DOHH2 (cell line): ENCODE measurements around the gene SCAF1.
A peak's percentile ranks its signal among the peaks of the same experiment; 100 is the strongest.

Experiments used
- H3F3A ChIP-seq: fragments of 200-600 bp; sonication (generic), shearing (Covaris generic); 2 replicates; pipeline ENCODE4 v1.6.0; 2016; ENCODE audit warnings: antibody characterized with exemption, mild to moderate bottlenecking; ENCODE audit not compliant: control insufficient read depth, insufficient read depth
- H3K27ac ChIP-seq: fragments of 200-600 bp; sonication (generic); 2 replicates; pipeline ENCODE4 v1.5.1; 2014; ENCODE audit warnings: low read depth, mild to moderate bottlenecking, low read length, moderate library complexity
- H3K27me3 ChIP-seq: fragments of 200-600 bp; sonication (generic); 2 replicates; pipeline ENCODE4 v1.6.1; 2014; ENCODE audit warnings: mild to moderate bottlenecking, low read length, mixed read lengths; ENCODE audit not compliant: control insufficient read depth
- H3K36me3 ChIP-seq: fragments of 200-600 bp; sonication (generic); 2 replicates; pipeline ENCODE4 v1.6.1; 2014; ENCODE audit warnings: mild to moderate bottlenecking, low read length, moderate library complexity, mixed read lengths; ENCODE audit not compliant: control insufficient read depth
- H3K4me1 ChIP-seq: fragments of 200-600 bp; sonication (generic); 2 replicates; pipeline ENCODE4 v1.6.1; 2014; ENCODE audit warnings: mild to moderate bottlenecking, low read length, mixed read lengths; ENCODE audit not compliant: control insufficient read depth
- H3K4me2 ChIP-seq: fragments of 200-600 bp; sonication (generic); 2 replicates; pipeline ENCODE4 v1.6.0; 2014; ENCODE audit warnings: mild to moderate bottlenecking, low read length, moderate library complexity
- H3K4me3 ChIP-seq: fragments of 200-600 bp; sonication (generic); 2 replicates; pipeline ENCODE4 v1.5.1; 2014; ENCODE audit warnings: mild to moderate bottlenecking, low read length, mixed read lengths
- H3K79me2 ChIP-seq: fragments of 200-600 bp; sonication (generic); 2 replicates; pipeline ENCODE4 v1.6.1; 2014; ENCODE audit warnings: mild to moderate bottlenecking, low read length, mixed read lengths; ENCODE audit not compliant: control insufficient read depth
- H3K9me2 ChIP-seq: fragments of 200-600 bp; sonication (generic); replicated peaks from 2 replicates; pipeline ENCODE4 v1.6.1; 2014; ENCODE audit warnings: mild to moderate bottlenecking, low read length, mixed read lengths; ENCODE audit not compliant: control insufficient read depth
- H3K9me3 ChIP-seq: fragments of 200-600 bp; sonication (generic); 2 replicates; pipeline ENCODE4 v1.6.1; 2014; ENCODE audit warnings: antibody characterized with exemption, low read length, mixed read lengths; ENCODE audit not compliant: control insufficient read depth, insufficient read depth
- H4K20me1 ChIP-seq: fragments of 200-600 bp; sonication (generic); 2 replicates; pipeline ENCODE4 v1.6.0; 2014; ENCODE audit warnings: low read depth, mild to moderate bottlenecking, antibody characterized with exemption, low read length, moderate library complexity; ENCODE audit not compliant: control insufficient read depth, insufficient read depth
- EZH2phosphoT487 ChIP-seq: fragments of 200-600 bp; sonication (generic); IDR thresholded peaks from 2 replicates; pipeline ENCODE4 v1.6.1; 2017; ENCODE audit warnings: borderline replicate concordance, mild to moderate bottlenecking, antibody characterized with exemption, low read length, moderate library complexity, mixed read lengths
- TF ChIP-seq, protein P1 (sequence below): fragments of 200-600 bp; sonication (generic); IDR thresholded peaks from one replicate; pipeline ENCODE4 v1.5.1; 2014; ENCODE audit warnings: antibody characterized with exemption, mild to moderate bottlenecking, low read depth, low read length; ENCODE audit not compliant: poor library complexity, severe bottlenecking

Gene SCAF1

DNA sequence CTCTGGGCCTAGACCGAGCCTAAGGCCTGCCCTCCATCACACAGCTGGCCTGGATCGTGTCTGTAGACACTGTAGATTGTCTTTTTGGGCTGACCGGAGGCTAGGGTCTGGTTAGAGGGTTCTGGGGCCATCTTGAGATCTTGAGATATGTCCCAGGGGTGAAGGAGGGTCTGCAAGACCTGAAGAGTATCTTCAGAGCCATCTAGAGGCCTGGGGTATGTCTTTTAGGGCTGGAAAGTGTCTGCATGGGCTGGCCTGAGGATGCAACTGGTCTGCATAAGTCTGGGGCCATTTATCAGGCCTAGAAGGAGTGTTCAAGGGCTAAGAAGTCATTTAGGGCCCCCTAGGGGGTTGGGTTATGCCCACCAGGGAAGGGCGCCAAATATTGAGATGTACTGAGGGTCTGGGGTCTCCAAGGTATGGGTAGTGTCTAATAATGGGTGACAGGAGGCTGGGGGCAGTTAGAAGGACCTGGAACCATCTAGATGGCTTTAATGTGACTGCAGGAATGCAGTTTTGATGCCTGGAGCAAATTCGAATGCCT is 555 bp downstream of the SCAF1 start:
- no peaks in the 10 kb centered on the region for H4K20me1 ChIP-seq
- H3K27me3 ChIP-seq = peaks cover 14% of the 10 kb centered on the region
- no peaks in the 10 kb centered on the region for H3K9me2 ChIP-seq
- H3K4me1 ChIP-seq = peaks cover 31% of the 10 kb centered on the region
- H3K9me3 ChIP-seq = no peaks in the 10 kb centered on the region
- peaks cover 62% of the 10 kb centered on the region for H3K79me2 ChIP-seq
- no peak for TF ChIP-seq EZH2phosphoT487
- TF ChIP-seq, protein P1, sequence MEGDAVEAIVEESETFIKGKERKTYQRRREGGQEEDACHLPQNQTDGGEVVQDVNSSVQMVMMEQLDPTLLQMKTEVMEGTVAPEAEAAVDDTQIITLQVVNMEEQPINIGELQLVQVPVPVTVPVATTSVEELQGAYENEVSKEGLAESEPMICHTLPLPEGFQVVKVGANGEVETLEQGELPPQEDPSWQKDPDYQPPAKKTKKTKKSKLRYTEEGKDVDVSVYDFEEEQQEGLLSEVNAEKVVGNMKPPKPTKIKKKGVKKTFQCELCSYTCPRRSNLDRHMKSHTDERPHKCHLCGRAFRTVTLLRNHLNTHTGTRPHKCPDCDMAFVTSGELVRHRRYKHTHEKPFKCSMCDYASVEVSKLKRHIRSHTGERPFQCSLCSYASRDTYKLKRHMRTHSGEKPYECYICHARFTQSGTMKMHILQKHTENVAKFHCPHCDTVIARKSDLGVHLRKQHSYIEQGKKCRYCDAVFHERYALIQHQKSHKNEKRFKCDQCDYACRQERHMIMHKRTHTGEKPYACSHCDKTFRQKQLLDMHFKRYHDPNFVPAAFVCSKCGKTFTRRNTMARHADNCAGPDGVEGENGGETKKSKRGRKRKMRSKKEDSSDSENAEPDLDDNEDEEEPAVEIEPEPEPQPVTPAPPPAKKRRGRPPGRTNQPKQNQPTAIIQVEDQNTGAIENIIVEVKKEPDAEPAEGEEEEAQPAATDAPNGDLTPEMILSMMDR = no peak
- peaks cover 6% of the 10 kb centered on the region for H3F3A ChIP-seq
- peaks cover 48% of the 10 kb centered on the region for H3K36me3 ChIP-seq
- H3K4me3 ChIP-seq = peak overlapping the region; percentile 95
- H3K4me2 ChIP-seq = peak overlapping the region; percentile 89
- peak overlapping the region; percentile 68 for H3K27ac ChIP-seq

DNA sequence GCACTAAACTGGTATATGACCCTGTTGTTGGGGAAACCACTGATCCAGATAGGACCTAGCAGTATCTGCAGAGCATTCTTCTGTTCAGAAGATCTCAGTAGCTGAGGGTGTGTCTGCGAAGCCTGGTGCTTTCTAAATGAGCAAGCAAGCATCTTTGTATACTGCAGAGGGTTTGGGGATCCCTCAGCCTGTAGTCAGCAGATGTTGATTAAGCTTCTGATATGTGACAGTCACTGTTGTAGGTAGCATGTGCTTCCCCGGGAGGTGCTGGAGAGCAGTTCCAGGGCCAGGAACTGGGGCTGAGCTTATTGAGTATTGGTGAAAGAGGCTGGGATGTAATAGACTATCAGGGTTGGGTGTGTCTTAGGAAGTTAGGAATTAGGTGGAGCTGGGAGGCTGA is 1.5 kb downstream of the SCAF1 start:
- no peak overlapping the region for H3K27ac ChIP-seq
- TF ChIP-seq, protein P1 = no peak
- no peak for TF ChIP-seq EZH2phosphoT487
- peaks cover 22% of the 10 kb centered on the region for H3K4me1 ChIP-seq

DNA sequence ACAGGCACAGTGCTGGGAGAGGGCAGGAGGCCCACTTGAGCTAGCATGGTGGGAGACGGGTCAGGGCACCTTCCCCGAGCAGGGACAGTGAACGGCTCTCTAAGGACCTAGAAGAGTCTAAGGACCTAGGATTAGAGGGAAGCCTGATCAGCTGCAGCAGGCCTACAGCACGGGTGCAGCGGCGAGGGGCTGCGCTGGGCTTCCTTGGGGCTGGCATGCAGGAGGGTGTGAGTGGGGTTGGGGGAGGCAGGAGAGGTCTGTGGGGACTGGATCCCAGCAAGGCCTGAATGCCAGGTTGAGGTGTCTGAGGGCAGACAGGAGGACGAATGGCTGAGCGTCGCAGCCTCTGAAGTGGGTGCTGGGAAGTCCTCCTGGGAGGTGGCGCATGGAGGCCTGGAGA is 3.6 kb downstream of the SCAF1 start:
- peaks cover 6% of the 10 kb centered on the region for H3F3A ChIP-seq
- no peaks in the 10 kb centered on the region for H3K9me3 ChIP-seq
- no peak overlapping the region for H3K27ac ChIP-seq
- H3K9me2 ChIP-seq = no peaks in the 10 kb centered on the region
- no peaks in the 10 kb centered on the region for H4K20me1 ChIP-seq
- H3K4me1 ChIP-seq = peaks cover 12% of the 10 kb centered on the region
- peaks cover 76% of the 10 kb centered on the region for H3K79me2 ChIP-seq
- no peak overlapping the region for H3K4me2 ChIP-seq
- TF ChIP-seq EZH2phosphoT487 = no peak
- TF ChIP-seq, protein P1 = no peak
- no peak overlapping the region for H3K4me3 ChIP-seq
- peaks cover 67% of the 10 kb centered on the region for H3K36me3 ChIP-seq
- no peaks in the 10 kb centered on the region; the same call in 1 of the 2 replicates for H3K27me3 ChIP-seq

More for the DNA sequence above, 1.5 kb downstream of the SCAF1 start:
- H3K4me2 ChIP-seq = peak overlapping the region; percentile 89
- H3K79me2 ChIP-seq = peaks cover 62% of the 10 kb centered on the region
- peaks cover 6% of the 10 kb centered on the region for H3F3A ChIP-seq
- H3K36me3 ChIP-seq = peaks cover 50% of the 10 kb centered on the region
- H3K9me2 ChIP-seq = no peaks in the 10 kb centered on the region
- H3K4me3 ChIP-seq = peak overlapping the region; percentile 95
- H4K20me1 ChIP-seq = no peaks in the 10 kb centered on the region
- H3K9me3 ChIP-seq = no peaks in the 10 kb centered on the region
- H3K27me3 ChIP-seq = peaks cover 5% of the 10 kb centered on the region
